B cell (primary cell): ENCODE data around the gene CD209. TPM values are rescaled to one million over a fixed set of nuclear protein-coding genes. Genes with fewer than 3 reads are reported as not detected.
A peak's percentile ranks its signal among the peaks of the same experiment; 100 is the strongest.

Experiments
- ATAC-seq: fragments of 200-7000 bp; cut with Tn5 transposase; one replicate; pipeline ENCODE4 v1.10.0; 2021; ENCODE audit warnings: low read depth, mild to moderate bottlenecking, moderate number of reproducible peaks, moderate library complexity
- CTCF ChIA-PET: fragments of 350-600 bp; sonication (Branson Sonifier 250); formaldehyde crosslinking; loops from one replicate; lab custom pipeline; 2021; ENCODE audit warnings: antibody characterized with exemption, inconsistent platforms; lab: Charles Lee
- POLR2A ChIA-PET: fragments of 350-600 bp; sonication (Branson Sonifier 250); formaldehyde crosslinking; loops from one replicate; lab custom pipeline; 2021; ENCODE audit warnings: antibody characterized with exemption; lab: Charles Lee
- DNase-seq: peaks from one replicate; pipeline ENCODE4 v3.0.0; 2013
- H2AFZ ChIP-seq: 2 replicates; pipeline ENCODE4 v1.6.1; 2012; ENCODE audit warnings: mild to moderate bottlenecking, low read depth, low read length; ENCODE audit not compliant: insufficient read depth, poor library complexity, severe bottlenecking
- H3K27ac ChIP-seq, 2 donors: 1 replicate in 1 of 2; 2 replicates in 1 of 2; pipeline ENCODE4 v1.5.1; 2012 to 2013; ENCODE audit warnings: low read length in 2 of 2, mild to moderate bottlenecking in 2 of 2, moderate library complexity in 1 of 2
- H3K27me3 ChIP-seq, 4 experiments: fragments of 200-600 bp in 1 of 4; sonication (generic) in 1 of 4; replicated peaks in 1 of 4; 1 replicate in 2 of 4; 2 replicates in 2 of 4; pipeline versions ENCODE4 v1.6.1 to v1.7.0; 2013 to 2016; ENCODE audit warnings: low read length in 3 of 4, mild to moderate bottlenecking in 2 of 4, mixed read lengths in 1 of 4, moderate library complexity in 1 of 4; ENCODE audit not compliant: insufficient read depth in 4 of 4, control insufficient read depth in 3 of 4; ENCODE audit errors: control extremely low read depth in 1 of 4
- H3K36me3 ChIP-seq, 2 experiments: replicated peaks in 1 of 2; 1 replicate in 1 of 2; 2 replicates in 1 of 2; pipeline versions ENCODE4 v1.6.1 to v1.7.1; 2013; ENCODE audit warnings: low read length in 1 of 2; ENCODE audit not compliant: insufficient read depth in 2 of 2, control insufficient read depth in 1 of 2; ENCODE audit errors: control extremely low read depth in 1 of 2, extremely low read depth in 1 of 2
- H3K4me1 ChIP-seq, 2 donors: fragments of 200-600 bp in 1 of 2; sonication (generic) in 1 of 2; 1 replicate in 1 of 2; 2 replicates in 1 of 2; pipeline versions ENCODE4 v1.5.1 to v1.6.1; 2013 to 2017; ENCODE audit warnings: low read length in 2 of 2; ENCODE audit not compliant: control insufficient read depth in 2 of 2, insufficient read depth in 2 of 2
- H3K4me2 ChIP-seq: replicated peaks from 2 replicates; pipeline ENCODE3; 2012; ENCODE audit warnings: mild to moderate bottlenecking, low read depth, low read length; ENCODE audit not compliant: poor library complexity, severe bottlenecking
- H3K4me3 ChIP-seq, 5 experiments: fragments of 200-600 bp in 1 of 5; sonication (generic) in 1 of 5; 1 replicate in 3 of 5; 2 replicates in 2 of 5; pipeline versions ENCODE4 v1.5.1 to v1.7.0; 2011 to 2016; ENCODE audit warnings: low read length in 4 of 5, mild to moderate bottlenecking in 4 of 5, low read depth in 2 of 5, control low read depth in 1 of 5, moderate library complexity in 1 of 5; ENCODE audit not compliant: insufficient read depth in 1 of 5; ENCODE audit errors: control extremely low read depth in 1 of 5, extremely low read depth in 1 of 5
- H3K79me2 ChIP-seq: fragments of 200-600 bp; sonication (generic); one replicate; pipeline ENCODE4 v1.6.0; 2016; ENCODE audit warnings: low read length; ENCODE audit not compliant: control insufficient read depth, insufficient read depth
- H3K9ac ChIP-seq: fragments of 200-600 bp; sonication (generic); 2 replicates; pipeline ENCODE4 v1.6.1; 2017; ENCODE audit warnings: mild to moderate bottlenecking, low read length, moderate library complexity
- H3K9me3 ChIP-seq, 3 donors: one replicate each; pipeline versions ENCODE4 v1.6.1 to v1.7.1; 2013; ENCODE audit warnings: low read length in 2 of 3; ENCODE audit not compliant: control insufficient read depth in 2 of 3, insufficient read depth in 1 of 3; ENCODE audit errors: control extremely low read depth in 1 of 3
- H4K20me1 ChIP-seq: 2 replicates; pipeline ENCODE4 v1.6.0; 2012; ENCODE audit warnings: mild to moderate bottlenecking, low read length; ENCODE audit not compliant: insufficient read depth, control insufficient read depth, poor library complexity, severe bottlenecking
- H3K27ac Mint-ChIP-seq: one replicate; pipeline ENCODE4 v1.8.0; 2021; ENCODE audit warnings: mixed read lengths
- H3K27me3 Mint-ChIP-seq: one replicate; pipeline ENCODE4 v1.8.0; 2021; ENCODE audit warnings: mixed read lengths
- H3K4me1 Mint-ChIP-seq: one replicate; pipeline ENCODE4 v1.8.0; 2021; ENCODE audit warnings: mixed read lengths
- H3K4me3 Mint-ChIP-seq: one replicate; pipeline ENCODE4 v1.8.0; 2021; ENCODE audit warnings: mixed read lengths
- H3K9me3 Mint-ChIP-seq: one replicate; pipeline ENCODE4 v1.8.0; 2022; ENCODE audit warnings: mixed read lengths; ENCODE audit not compliant: insufficient read depth
- EZH2 ChIP-seq: IDR thresholded peaks from 2 replicates; pipeline ENCODE4 v1.6.1; 2012; ENCODE audit warnings: borderline replicate concordance, low read depth, mild to moderate bottlenecking, moderate library complexity, low read length; ENCODE audit not compliant: insufficient read depth, poor library complexity, severe bottlenecking
- WGBS: methylation state at CpG from one replicate; pipeline ENCODE4 v1.1.5; 2013; ENCODE audit warnings: missing lambda C conversion rate; ENCODE audit not compliant: insufficient coverage; 5-methylcytosine and 5-hydroxymethylcytosine counted together
- intact Hi-C: fragments of 100-400 bp; cut with micrococcal nuclease; formaldehyde crosslinking; loops from one replicate; pipeline ENCODE4 v1.10.0; 2022
- polyA plus RNA-seq: library from polyadenylated mRNA; depleted of rRNA; stranded (reverse); fragments of >200 nt; gene quantifications from 2 replicates; pipeline ENCODE4 v1.2.3, GENCODE V29; 2012
- total RNA-seq, 2 donors: library from RNA; stranded (reverse); fragments of 120-200 nt in 1 of 2; gene quantifications; 1 replicate in 1 of 2; 2 replicates in 1 of 2; pipeline versions ENCODE4 v1.2.3 to v1.2.4, GENCODE V29; 2013 to 2022
- TF ChIP-seq, protein P1 (sequence below): fragments of 200-600 bp; IDR thresholded peaks from one replicate; pipeline ENCODE4 v1.8.0; 2022; ENCODE audit warnings: antibody characterized with exemption, mild to moderate bottlenecking

CD209 gene
- total and polyA plus RNA-seq, 2 donors (not counting 1 experiment from before 2014, with no cell fraction given), result 0.10 TPM; not detected in 1

GRCh38 chr19:7692417-7693088 is 54.8 kb downstream of the CD209 start:
- intact Hi-C loops, result no loop called here
- peak overlapping the region; percentile 42 for H3K4me2 ChIP-seq

GRCh38 chr19:7691497-7691896 is 55.8 kb downstream of the CD209 start:
- Histone ChIP-seq H3K9me3 (no peaks in the 10 kb centered on the region), H3K36me3 (peaks cover 0 to 59% of the 10 kb centered on the region in 2 experiments), H3K79me2 (peaks cover 59% of the 10 kb centered on the region), H3K4me2 (peak overlapping the region; percentile 23), H3K9ac (no peak overlapping the region), H3K27me3 (no peaks in the 10 kb centered on the region), H4K20me1 (peaks cover 39% of the 10 kb centered on the region), H3K27ac (peak overlapping the region in 1 of 2 donors; percentile 47), H3K4me1 (peaks cover 56 to 58% of the 10 kb centered on the region in 2 donors), H3K4me3 (no peak overlapping the region), H2AFZ (no peak overlapping the region)
- ChIA-PET POLR2A (interaction anchor here (0.6 kb wide), 1 partner anchor 87 kb away, joined by 6 read pairs; no protein-coding TSS in a partner anchor), CTCF (interaction anchor here (0.6 to 3.8 kb wide), 3 partner anchors 11 to 108 kb away, joined by 3 to 14 read pairs (median 5); partner anchors contain the start of gene TRAPPC5)
- no peak overlapping the region for H3K4me3 Mint-ChIP-seq
- no peaks in the 10 kb centered on the region for H3K9me3 Mint-ChIP-seq
- TF ChIP-seq EZH2, result no peak
- TF ChIP-seq, protein P1, sequence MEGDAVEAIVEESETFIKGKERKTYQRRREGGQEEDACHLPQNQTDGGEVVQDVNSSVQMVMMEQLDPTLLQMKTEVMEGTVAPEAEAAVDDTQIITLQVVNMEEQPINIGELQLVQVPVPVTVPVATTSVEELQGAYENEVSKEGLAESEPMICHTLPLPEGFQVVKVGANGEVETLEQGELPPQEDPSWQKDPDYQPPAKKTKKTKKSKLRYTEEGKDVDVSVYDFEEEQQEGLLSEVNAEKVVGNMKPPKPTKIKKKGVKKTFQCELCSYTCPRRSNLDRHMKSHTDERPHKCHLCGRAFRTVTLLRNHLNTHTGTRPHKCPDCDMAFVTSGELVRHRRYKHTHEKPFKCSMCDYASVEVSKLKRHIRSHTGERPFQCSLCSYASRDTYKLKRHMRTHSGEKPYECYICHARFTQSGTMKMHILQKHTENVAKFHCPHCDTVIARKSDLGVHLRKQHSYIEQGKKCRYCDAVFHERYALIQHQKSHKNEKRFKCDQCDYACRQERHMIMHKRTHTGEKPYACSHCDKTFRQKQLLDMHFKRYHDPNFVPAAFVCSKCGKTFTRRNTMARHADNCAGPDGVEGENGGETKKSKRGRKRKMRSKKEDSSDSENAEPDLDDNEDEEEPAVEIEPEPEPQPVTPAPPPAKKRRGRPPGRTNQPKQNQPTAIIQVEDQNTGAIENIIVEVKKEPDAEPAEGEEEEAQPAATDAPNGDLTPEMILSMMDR, result no peak
- H3K27ac Mint-ChIP-seq, result no peak overlapping the region
- intact Hi-C loops, result no loop called here
- DNase-seq, result peak; percentile 23
- H3K27me3 Mint-ChIP-seq, result no peaks in the 10 kb centered on the region
- H3K4me1 Mint-ChIP-seq, result peaks cover 26% of the 10 kb centered on the region
- no peak for ATAC-seq

More at GRCh38 chr19:7692417-7693088, 54.8 kb downstream of the CD209 start:
- no peaks in the 10 kb centered on the region for H3K27me3 Mint-ChIP-seq
- Histone ChIP-seq H4K20me1 (peaks cover 39% of the 10 kb centered on the region), H3K36me3 (peaks cover 0 to 65% of the 10 kb centered on the region in 2 experiments), H3K4me3 (no peak overlapping the region), H3K79me2 (peaks cover 70% of the 10 kb centered on the region), H3K27ac (peak overlapping the region; percentile 43 to 59), H3K4me1 (peaks cover 66 to 69% of the 10 kb centered on the region in 2 donors), H2AFZ (no peak overlapping the region), H3K9me3 (no peaks in the 10 kb centered on the region), H3K27me3 (no peaks in the 10 kb centered on the region), H3K9ac (peak overlapping the region; percentile 8)
- no peak for DNase-seq
- TF ChIP-seq EZH2, result no peak
- TF ChIP-seq, protein P1, result no peak
- ATAC-seq, result no peak
- ChIA-PET POLR2A (no interaction called here), CTCF (interaction anchor here (1.0 to 3.8 kb wide), 3 partner anchors 12 to 107 kb away, joined by 3 to 14 read pairs (median 5); partner anchors contain the start of gene TRAPPC5)
- no peaks in the 10 kb centered on the region for H3K9me3 Mint-ChIP-seq
- WGBS, result 83% methylated on average over 13 of the region's 13 CpGs
- peaks cover 33% of the 10 kb centered on the region for H3K4me1 Mint-ChIP-seq
- H3K27ac Mint-ChIP-seq, result no peak overlapping the region
- H3K4me3 Mint-ChIP-seq, result no peak overlapping the region
